Naive thymus-derived CD4-positive, alpha-beta T cell (primary cell): ENCODE data around the gene ACTN3. TPM values are rescaled to one million over a fixed set of nuclear protein-coding genes. Genes with fewer than 3 reads are reported as not detected.

Experiments
- ATAC-seq: fragments of 150-1000 bp; cut with Tn5 transposase; 2 replicates; pipeline ENCODE4 v1.10.0; 2021; ENCODE audit warnings: mild to moderate bottlenecking, moderate library complexity
- CTCF ChIA-PET: fragments of 350-600 bp; sonication (Branson Sonifier 250); formaldehyde crosslinking; loops from one replicate; lab custom pipeline; 2021; ENCODE audit warnings: antibody characterized with exemption; lab: Charles Lee
- POLR2A ChIA-PET: fragments of 350-600 bp; sonication (Branson Sonifier 250); formaldehyde crosslinking; loops from one replicate; lab custom pipeline; 2021; ENCODE audit warnings: antibody characterized with exemption, inconsistent platforms; lab: Charles Lee
- DNase-seq, 9 donors: peaks; one replicate each; pipeline versions ENCODE4 v3.0.0 to v3.0.0-alpha.2; 2020 to 2022; ENCODE audit warnings: mixed read lengths in 1 of 9
- H3K27ac ChIP-seq: one replicate; pipeline ENCODE4 v1.7.0; 2013; ENCODE audit warnings: mild to moderate bottlenecking, low read depth, low read length, moderate library complexity
- H3K27me3 ChIP-seq, 2 donors: one replicate each; pipeline ENCODE4 v1.7.0; 2013; ENCODE audit warnings: low read length in 2 of 2, mild to moderate bottlenecking in 2 of 2, moderate library complexity in 2 of 2; ENCODE audit not compliant: control insufficient read depth in 2 of 2, insufficient read depth in 2 of 2
- H3K36me3 ChIP-seq, 3 experiments: 1 replicate in 2 of 3; 2 replicates in 1 of 3; pipeline ENCODE4 v1.7.0; 2013; ENCODE audit warnings: low read length in 3 of 3, mild to moderate bottlenecking in 3 of 3, moderate library complexity in 1 of 3; ENCODE audit not compliant: insufficient read depth in 3 of 3, control insufficient read depth in 2 of 3
- H3K4me1 ChIP-seq, 2 donors: one replicate each; pipeline ENCODE4 v1.7.0; 2013; ENCODE audit warnings: low read length in 2 of 2, mild to moderate bottlenecking in 2 of 2, moderate library complexity in 1 of 2; ENCODE audit not compliant: control insufficient read depth in 2 of 2, insufficient read depth in 2 of 2
- H3K4me3 ChIP-seq: 2 replicates; pipeline ENCODE4 v1.7.0; 2013; ENCODE audit warnings: mild to moderate bottlenecking, low read length
- H3K9me3 ChIP-seq, 3 experiments: 1 replicate in 2 of 3; 2 replicates in 1 of 3; pipeline ENCODE4 v1.7.0; 2013; ENCODE audit warnings: low read length in 3 of 3; ENCODE audit not compliant: control insufficient read depth in 2 of 3
- H3K27ac Mint-ChIP-seq, 9 donors: one replicate each; pipeline ENCODE4 v1.8.0; 2020 to 2022; ENCODE audit warnings: mixed read lengths in 9 of 9, mild to moderate bottlenecking in 8 of 9, moderate library complexity in 5 of 9, inconsistent platforms in 2 of 9
- H3K27me3 Mint-ChIP-seq, 5 donors: one replicate each; pipeline ENCODE4 v1.8.0; 2021 to 2022; ENCODE audit warnings: mixed read lengths in 5 of 5, mild to moderate bottlenecking in 1 of 5
- H3K36me3 Mint-ChIP-seq, 5 donors: one replicate each; pipeline ENCODE4 v1.8.0; 2020 to 2022; ENCODE audit warnings: mixed read lengths in 5 of 5, mild to moderate bottlenecking in 3 of 5, inconsistent platforms in 1 of 5
- H3K4me1 Mint-ChIP-seq, 7 donors: one replicate each; pipeline ENCODE4 v1.8.0; 2020 to 2022; ENCODE audit warnings: mixed read lengths in 7 of 7, mild to moderate bottlenecking in 3 of 7, inconsistent platforms in 1 of 7
- H3K4me3 Mint-ChIP-seq, 10 donors: one replicate each; pipeline ENCODE4 v1.8.0; 2020 to 2022; ENCODE audit warnings: mild to moderate bottlenecking in 10 of 10, mixed read lengths in 10 of 10, moderate library complexity in 6 of 10, inconsistent platforms in 2 of 10
- H3K9me3 Mint-ChIP-seq, 11 donors: one replicate each; pipeline ENCODE4 v1.8.0; 2020 to 2022; ENCODE audit warnings: mixed read lengths in 11 of 11, mild to moderate bottlenecking in 4 of 11, inconsistent platforms in 1 of 11, moderate library complexity in 1 of 11
- intact Hi-C, 2 donors: fragments of 100-400 bp; cut with micrococcal nuclease; formaldehyde crosslinking; loops; one replicate each; pipeline ENCODE4 v1.15.1; 2023
- polyA plus RNA-seq, 2 donors: library from polyadenylated mRNA; unstranded; fragments of 300-500 nt; fragmentation: Illumina TruSeq; gene quantifications; one replicate each; pipeline ENCODE4 v1.2.3, GENCODE V29; 2021
- total RNA-seq, 6 experiments: library from RNA in 5 of 6; stranded (reverse) in 5 of 6; gene quantifications; 1 replicate in 5 of 6; 2 replicates in 1 of 6; pipeline ENCODE4 v1.2.3 and lab custom pipeline; 2021 to 2026

Gene ACTN3
- total and polyA plus RNA-seq, 7 experiments from 2014 or later: 0.32 TPM; not detected in 6

GRCh38 chr11:66510990-66511339, 35.7 kb upstream of the ACTN3 start:
- H3K4me3 Mint-ChIP-seq: peak overlapping the region; percentile 86 to 95 (median 90)
- peak overlapping the region in 8 of 9 donors; percentile 36 to 77 (median 70) for H3K27ac Mint-ChIP-seq
- peaks cover 9 to 24% (median 18%) of the 10 kb centered on the region in 7 donors for H3K4me1 Mint-ChIP-seq
- Histone ChIP-seq H3K36me3 (peaks cover 0 to 25% (median 0%) of the 10 kb centered on the region in 3 experiments), H3K4me1 (peaks cover 6 to 10% of the 10 kb centered on the region in 2 donors), H3K4me3 (peak overlapping the region; percentile 89), H3K9me3 (no peaks in the 10 kb centered on the region), H3K27me3 (no peaks in the 10 kb centered on the region), H3K27ac (peak overlapping the region; percentile 65)
- intact Hi-C loops: loop anchor here (1.0 to 2.0 kb wide), 5 partner anchors 31 to 127 kb away; partner anchors contain the start of genes ACTN3 (in 2 of the 2), ZDHHC24 (in 2 of the 2), DPP3 (in 1 of the 2) and MRPL11 (in 1 of the 2)
- peaks cover 0 to 2% (median 0%) of the 10 kb centered on the region in 11 donors for H3K9me3 Mint-ChIP-seq
- DNase-seq (no peak), ATAC-seq (no peak)
- peaks cover 0 to 6% (median 5%) of the 10 kb centered on the region in 5 donors for H3K36me3 Mint-ChIP-seq
- ChIA-PET POLR2A (interaction anchor here (0.6 to 1.9 kb wide), 6 partner anchors 10 to 585 kb away, joined by 3 to 8 read pairs (median 4); partner anchors contain the start of genes DPP3 and RBM4), CTCF (interaction anchor here (0.6 kb wide), 1 partner anchor 168 kb away, joined by 3 read pairs; no protein-coding TSS in a partner anchor)
- H3K27me3 Mint-ChIP-seq: no peaks in the 10 kb centered on the region

GRCh38 chr11:66523611-66524010, 23.1 kb upstream of the ACTN3 start:
- Histone ChIP-seq H3K4me1 (no peaks in the 10 kb centered on the region), H3K27me3 (no peaks in the 10 kb centered on the region), H3K36me3 (peaks cover 0 to 43% (median 4%) of the 10 kb centered on the region in 3 experiments), H3K27ac (no peak overlapping the region), H3K4me3 (no peak overlapping the region), H3K9me3 (no peaks in the 10 kb centered on the region)
- no peak for ATAC-seq
- Mint-ChIP-seq H3K9me3 (peaks cover 0 to 2% (median 0%) of the 10 kb centered on the region in 11 donors), H3K4me1 (peaks cover 0 to 14% (median 0%) of the 10 kb centered on the region in 7 donors), H3K4me3 (no peak overlapping the region), H3K36me3 (peaks cover 10 to 50% (median 13%) of the 10 kb centered on the region in 5 donors), H3K27me3 (no peaks in the 10 kb centered on the region), H3K27ac (no peak overlapping the region)
- intact Hi-C loops: no loop called here
- DNase-seq: no peak
- POLR2A ChIA-PET: interaction anchor here (0.6 kb wide), 1 partner anchor 889 kb away, joined by 3 read pairs; no protein-coding TSS in a partner anchor
- CTCF ChIA-PET: no interaction called here

GRCh38 chr11:66524304-66525040, 22.2 kb upstream of the ACTN3 start:
- Histone ChIP-seq H3K4me3 (no peak overlapping the region), H3K36me3 (peaks cover 0 to 46% (median 2%) of the 10 kb centered on the region in 3 experiments), H3K27ac (no peak overlapping the region), H3K27me3 (no peaks in the 10 kb centered on the region), H3K9me3 (no peaks in the 10 kb centered on the region), H3K4me1 (no peaks in the 10 kb centered on the region)
- Mint-ChIP-seq H3K4me1 (peaks cover 0 to 14% (median 0%) of the 10 kb centered on the region in 7 donors), H3K36me3 (peaks cover 9 to 47% (median 13%) of the 10 kb centered on the region in 5 donors), H3K9me3 (peaks cover 0 to 2% (median 0%) of the 10 kb centered on the region in 11 donors), H3K4me3 (no peak overlapping the region), H3K27ac (no peak overlapping the region), H3K27me3 (no peaks in the 10 kb centered on the region)
- DNase-seq (no peak), ATAC-seq (no peak)
- intact Hi-C loops: no loop called here
- ChIA-PET POLR2A (interaction anchor here (0.6 kb wide), 1 partner anchor 890 kb away, joined by 3 read pairs; no protein-coding TSS in a partner anchor), CTCF (no interaction called here)

- POLR2A ChIA-PET: no interaction called here
- H3K4me1 Mint-ChIP-seq: peaks cover 0 to 26% (median 4%) of the 10 kb centered on the region in 7 donors
- Histone ChIP-seq H3K27ac (no peak overlapping the region), H3K4me1 (no peaks in the 10 kb centered on the region), H3K9me3 (no peaks in the 10 kb centered on the region), H3K27me3 (no peaks in the 10 kb centered on the region), H3K4me3 (no peak overlapping the region), H3K36me3 (peaks cover 0 to 22% (median 0%) of the 10 kb centered on the region in 3 experiments)
- no peaks in the 10 kb centered on the region for H3K27me3 Mint-ChIP-seq
- H3K4me3 Mint-ChIP-seq: no peak overlapping the region
- ATAC-seq (no peak), DNase-seq (no peak)
- peaks cover 0 to 3% (median 0%) of the 10 kb centered on the region in 11 donors for H3K9me3 Mint-ChIP-seq
- intact Hi-C loops: no loop called here
- H3K27ac Mint-ChIP-seq: peak overlapping the region in 1 of 9 donors; percentile 52
- CTCF ChIA-PET: no interaction called here
- peaks cover 4 to 30% (median 5%) of the 10 kb centered on the region in 5 donors for H3K36me3 Mint-ChIP-seq
Measured at GRCh38 chr11:66529069-66529468, 17.6 kb upstream of the ACTN3 start.

- Mint-ChIP-seq H3K27me3 (no peaks in the 10 kb centered on the region), H3K36me3 (peaks cover 4 to 26% (median 5%) of the 10 kb centered on the region in 5 donors), H3K9me3 (peaks cover 0 to 4% (median 0%) of the 10 kb centered on the region in 11 donors), H3K4me3 (no peak overlapping the region), H3K27ac (no peak overlapping the region), H3K4me1 (peaks cover 0 to 26% (median 4%) of the 10 kb centered on the region in 7 donors)
- Histone ChIP-seq H3K9me3 (no peaks in the 10 kb centered on the region), H3K36me3 (peaks cover 0 to 22% (median 0%) of the 10 kb centered on the region in 3 experiments), H3K27me3 (no peaks in the 10 kb centered on the region), H3K27ac (no peak overlapping the region), H3K4me3 (no peak overlapping the region), H3K4me1 (no peaks in the 10 kb centered on the region)
- ChIA-PET CTCF (no interaction called here), POLR2A (no interaction called here)
- ATAC-seq (peak; percentile 27), DNase-seq (no peak)
- intact Hi-C loops: no loop called here
Measured at GRCh38 chr11:66529655-66530054, 17.0 kb upstream of the ACTN3 start.

- H3K27me3 Mint-ChIP-seq: no peaks in the 10 kb centered on the region
Measured at GRCh38 chr11:66530927-66531709, 15.6 kb upstream of the ACTN3 start.

More at GRCh38 chr11:66530927-66531709, 15.6 kb upstream of the ACTN3 start:
- Histone ChIP-seq H3K4me1 (no peaks in the 10 kb centered on the region), H3K27me3 (no peaks in the 10 kb centered on the region), H3K27ac (no peak overlapping the region), H3K36me3 (peaks cover 0 to 29% (median 0%) of the 10 kb centered on the region in 3 experiments), H3K9me3 (no peaks in the 10 kb centered on the region), H3K4me3 (no peak overlapping the region)
- POLR2A ChIA-PET: no interaction called here
- H3K4me1 Mint-ChIP-seq: peaks cover 0 to 24% (median 8%) of the 10 kb centered on the region in 7 donors
- peaks cover 0 to 2% (median 0%) of the 10 kb centered on the region in 11 donors for H3K9me3 Mint-ChIP-seq
- intact Hi-C loops: no loop called here
- H3K27ac Mint-ChIP-seq: no peak overlapping the region
- ATAC-seq: no peak
- H3K36me3 Mint-ChIP-seq: peaks cover 4 to 30% (median 12%) of the 10 kb centered on the region in 5 donors
- H3K4me3 Mint-ChIP-seq: no peak overlapping the region
- CTCF ChIA-PET: no interaction called here
- no peak for DNase-seq
